GM04504 (cell line): ENCODE results near the gene COMMD6.
A peak's percentile ranks its signal among the peaks of the same experiment; 100 is the strongest.
"Not testable (repeated sequence)": the region's sequence is repeated elsewhere in the genome, so short reads cannot be mapped to it uniquely, and the experiment has no call there.

ENCODE experiments used
- DNase-seq: peaks from one replicate; pipeline ENCODE4 v3.0.0-alpha.2; 2012; ENCODE audit warnings: low read depth

The COMMD6 gene

DNA sequence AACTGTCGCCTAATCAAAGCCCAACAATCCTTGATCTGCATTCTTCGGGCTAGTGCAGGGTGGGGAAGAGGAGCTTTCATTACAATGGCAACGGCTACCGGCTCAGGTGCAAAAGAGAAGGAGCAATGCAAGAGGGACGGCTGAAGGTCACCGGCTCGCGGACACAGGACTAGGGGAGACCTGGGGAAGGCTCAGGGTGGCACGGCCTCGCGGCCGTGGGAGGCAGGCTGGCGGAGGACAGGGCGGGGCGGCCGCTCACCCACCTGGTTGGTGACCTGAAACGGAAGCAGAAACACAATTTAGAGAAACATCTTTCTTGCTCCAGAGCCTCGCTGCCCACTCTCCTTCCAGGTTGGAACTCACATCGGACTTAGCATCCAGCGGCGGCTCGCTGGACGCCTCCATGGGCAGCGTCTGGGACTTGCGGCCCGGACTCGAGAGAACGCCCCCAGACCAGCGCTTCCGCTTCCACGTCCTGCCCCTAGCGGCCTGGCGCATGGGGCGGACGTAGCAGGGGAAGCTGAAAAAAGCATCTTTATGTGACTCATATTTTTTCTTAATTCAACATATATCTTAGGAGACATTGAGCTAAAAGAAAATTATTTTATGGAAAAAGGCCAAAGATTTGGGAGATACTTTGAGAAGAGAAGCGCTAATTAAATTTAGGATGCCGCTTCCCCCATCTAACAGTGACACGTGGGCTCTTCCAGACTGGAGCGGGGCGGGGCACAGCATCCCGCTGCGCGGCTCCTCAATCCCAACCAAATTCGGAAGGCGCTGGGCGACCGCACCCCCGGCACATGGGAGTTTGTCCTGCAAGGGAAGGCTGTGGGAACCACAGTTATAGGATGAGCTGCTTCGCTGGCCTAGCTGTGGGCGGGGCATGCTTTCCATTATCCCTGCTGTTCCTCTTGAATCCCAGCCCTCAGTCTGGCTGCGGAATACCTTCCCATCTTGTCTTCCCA is at the start of gene COMMD6:
Gene COMMD6, minus strand, starts transcription at position 441 of the 965 bp plus-strand sequence. Its CDS starts 36 bp downstream, at position 405.
- peak; percentile 76 for DNase-seq

DNA sequence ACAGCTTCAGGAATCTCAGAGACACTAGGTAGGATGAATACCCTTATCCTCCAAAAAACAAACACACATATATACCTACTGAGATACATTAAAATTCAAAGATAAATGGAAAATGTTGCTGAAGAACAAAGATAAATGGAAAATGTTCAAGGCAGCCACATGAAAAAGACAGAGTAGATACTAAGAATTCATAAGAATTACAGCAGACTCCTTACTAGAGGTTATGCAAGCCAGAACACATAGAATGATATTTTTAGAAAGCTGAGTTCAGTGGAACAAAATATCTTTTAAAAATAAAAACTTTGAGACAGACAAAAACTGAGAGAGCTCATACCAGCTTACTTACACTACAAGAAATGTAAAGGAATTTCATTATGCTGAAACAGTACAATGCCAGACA is 47.5 kb upstream of the COMMD6 start:
- DNase-seq = no peak

DNA sequence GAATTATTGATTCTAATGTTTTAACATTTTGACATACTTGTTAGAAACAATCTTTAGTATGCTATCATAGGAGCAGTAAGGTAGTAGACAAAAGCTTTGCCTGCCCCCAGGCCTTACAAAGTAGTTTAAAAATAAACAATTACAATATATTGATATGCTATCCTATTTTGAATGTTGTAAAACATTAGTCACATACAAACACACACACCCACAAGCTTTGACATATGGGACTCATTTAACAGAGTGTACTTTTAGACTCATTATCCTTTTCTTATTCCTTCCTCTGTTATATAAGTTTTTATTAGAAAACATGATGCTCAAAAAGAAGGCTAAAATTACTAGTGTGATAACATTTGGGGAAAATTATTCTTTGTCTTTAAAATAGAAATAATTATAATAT is 45.5 kb upstream of the COMMD6 start:
- DNase-seq = no peak

DNA sequence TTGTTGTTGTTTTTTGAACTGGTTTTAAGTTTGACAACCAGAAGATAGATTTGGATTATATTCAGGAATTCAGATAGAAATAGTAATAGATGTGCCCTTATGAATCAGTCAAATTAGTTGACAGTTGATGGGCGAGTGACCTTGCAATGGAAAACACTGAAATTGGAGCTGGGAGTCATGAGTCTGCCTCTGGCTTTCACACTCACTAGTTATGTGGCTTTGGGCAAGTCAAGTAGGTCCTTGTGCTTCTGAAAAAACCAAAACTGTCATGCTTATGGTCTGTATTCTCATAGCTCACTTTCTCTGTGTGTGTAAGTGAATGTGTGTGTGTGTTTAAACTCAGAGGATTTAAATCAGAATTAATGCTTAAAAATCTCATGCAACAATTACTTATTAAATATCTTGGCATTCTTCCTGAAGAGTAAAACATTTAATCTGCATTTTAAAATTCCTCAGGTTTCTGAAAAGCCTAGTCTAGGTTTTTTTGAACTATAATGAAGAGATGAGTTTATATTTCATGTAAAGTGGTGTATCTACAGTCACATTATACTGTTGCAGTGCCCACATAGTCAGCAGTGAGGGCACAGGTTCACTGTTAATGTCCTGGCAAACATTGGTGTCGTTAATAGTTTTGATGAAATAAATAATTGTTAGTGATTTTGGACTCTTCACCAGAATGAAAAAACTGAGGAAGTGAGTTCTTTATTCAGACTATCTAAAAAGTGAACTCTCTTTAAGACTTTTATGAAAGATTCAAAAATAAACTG is 44.4 kb upstream of the COMMD6 start:
- DNase-seq = no peak

DNA sequence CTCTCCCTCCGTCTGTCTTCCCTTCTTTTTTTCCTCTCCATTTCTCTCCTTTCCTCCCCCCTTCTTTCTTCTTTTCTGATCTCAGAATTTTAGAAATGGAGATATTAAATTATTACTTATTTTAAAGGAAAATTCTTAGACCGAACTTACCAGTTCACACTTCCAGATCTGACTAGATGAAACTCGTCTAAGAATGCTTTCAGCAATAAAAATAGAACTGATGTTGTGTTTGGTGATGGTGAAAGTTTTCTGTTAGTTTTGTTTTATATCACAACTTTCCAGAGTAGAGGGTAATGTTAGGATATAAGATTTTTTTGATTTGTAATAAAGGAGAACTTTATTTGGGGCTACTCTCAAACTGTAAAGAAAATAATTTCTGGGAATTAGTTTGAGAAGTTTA is 41.9 kb upstream of the COMMD6 start:
- no peak for DNase-seq

DNA sequence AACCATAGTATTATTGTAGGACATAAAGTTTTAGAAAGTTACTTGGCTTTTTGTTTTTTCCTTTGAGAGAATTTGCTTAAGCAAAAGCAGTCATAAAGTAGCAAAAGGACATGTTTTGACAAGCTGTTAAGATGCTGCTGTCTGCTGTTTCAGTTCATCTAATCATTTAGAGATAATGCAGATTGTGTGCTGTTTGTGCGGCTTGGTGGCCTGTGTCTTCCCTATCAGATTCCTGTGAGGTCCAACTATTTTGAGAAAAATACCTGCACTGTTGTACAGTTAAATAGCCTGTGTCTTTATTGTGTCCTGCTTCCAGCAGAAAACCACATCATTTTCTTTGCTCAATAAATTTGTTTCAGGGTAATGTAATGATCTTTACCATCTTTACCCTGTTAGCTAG is 31.9 kb upstream of the COMMD6 start:
- no peak for DNase-seq

DNA sequence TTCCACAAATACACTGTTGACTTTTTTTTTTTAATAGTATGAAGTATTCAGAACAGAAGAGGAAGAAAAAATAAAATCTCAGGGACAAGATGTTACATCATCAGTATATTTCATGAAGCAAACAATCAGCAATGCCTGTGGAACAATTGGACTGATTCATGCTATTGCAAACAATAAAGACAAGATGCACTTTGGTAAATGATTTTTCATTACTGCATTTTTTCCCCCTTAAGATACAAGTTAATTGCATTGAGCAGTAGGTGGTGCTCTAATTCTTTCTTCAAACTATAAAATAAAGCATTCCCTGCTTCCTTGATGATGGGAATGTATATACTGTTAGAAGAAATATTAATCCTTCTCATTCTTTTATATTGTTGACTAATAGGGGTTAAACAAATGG is 29.0 kb upstream of the COMMD6 start:
- DNase-seq = no peak

DNA sequence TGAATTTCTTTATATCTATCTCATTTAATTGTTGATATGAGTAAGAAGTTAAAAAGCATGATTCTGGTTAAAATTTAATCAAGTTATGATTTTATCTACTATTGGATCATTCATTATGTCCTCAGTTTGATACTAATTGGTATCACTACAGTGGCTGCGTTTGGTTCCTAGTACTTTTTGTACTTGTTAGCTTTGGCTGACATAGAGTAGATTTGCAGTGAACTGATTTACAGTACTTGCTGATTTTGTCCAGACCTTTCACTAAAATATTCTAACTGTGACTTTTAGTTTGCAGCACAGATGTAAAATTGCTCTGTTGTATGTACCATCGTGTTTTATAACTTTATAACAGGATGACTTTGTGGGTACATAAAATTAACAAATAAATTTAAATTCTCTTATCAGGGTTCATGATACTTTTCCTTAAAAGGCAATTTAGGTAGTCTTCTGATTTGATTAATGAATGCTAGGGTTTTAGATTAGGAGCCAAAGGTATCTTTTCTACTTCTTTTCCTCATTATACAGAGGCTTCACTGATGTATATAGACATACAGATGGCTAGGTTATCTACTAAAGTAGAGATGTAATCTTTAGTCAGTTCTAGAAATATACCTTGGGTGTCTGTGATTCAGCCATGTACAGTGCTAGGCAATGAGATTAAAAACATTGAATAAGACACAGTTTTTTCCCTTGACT is 20.7 kb upstream of the COMMD6 start:
- no peak for DNase-seq

DNA sequence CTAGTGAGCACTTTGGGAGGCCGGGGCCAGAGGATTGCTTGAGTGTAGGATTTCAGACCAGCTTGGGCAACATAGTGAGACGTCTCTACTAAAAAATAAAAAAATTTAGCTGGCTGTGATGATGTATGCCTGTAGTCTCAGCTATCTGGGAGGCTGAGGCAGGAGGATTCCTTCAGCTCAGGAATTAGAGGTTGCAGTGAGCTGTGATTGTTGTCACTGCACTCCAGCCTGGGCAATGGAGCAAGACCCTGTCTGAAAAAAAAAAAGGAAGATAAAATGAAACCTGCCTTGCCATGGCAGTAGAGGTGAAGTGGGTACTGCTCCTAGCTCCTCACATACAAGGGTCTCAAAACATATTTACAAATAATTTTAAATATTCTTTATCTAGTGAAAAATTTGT is 19.3 kb upstream of the COMMD6 start:
- DNase-seq = no peak

DNA sequence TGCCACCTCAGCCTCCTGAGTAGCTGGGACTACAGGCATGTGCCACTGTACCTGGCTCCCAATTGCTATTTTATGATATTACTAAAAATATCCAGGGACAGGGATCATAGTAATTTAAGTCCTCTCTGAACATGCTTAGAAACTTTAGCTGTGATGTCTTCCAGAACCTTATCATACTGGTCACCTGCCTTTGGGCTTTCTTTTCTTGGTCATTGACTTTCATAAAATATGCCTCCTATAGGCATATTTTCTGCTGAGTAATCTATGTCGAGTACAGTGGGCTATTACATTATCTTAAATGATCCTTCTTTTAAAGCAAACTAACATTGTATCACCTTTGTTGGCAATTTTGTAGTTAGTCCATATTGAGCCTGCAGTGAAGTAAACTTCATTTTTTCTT is 18.2 kb upstream of the COMMD6 start:
- no peak for DNase-seq

DNA sequence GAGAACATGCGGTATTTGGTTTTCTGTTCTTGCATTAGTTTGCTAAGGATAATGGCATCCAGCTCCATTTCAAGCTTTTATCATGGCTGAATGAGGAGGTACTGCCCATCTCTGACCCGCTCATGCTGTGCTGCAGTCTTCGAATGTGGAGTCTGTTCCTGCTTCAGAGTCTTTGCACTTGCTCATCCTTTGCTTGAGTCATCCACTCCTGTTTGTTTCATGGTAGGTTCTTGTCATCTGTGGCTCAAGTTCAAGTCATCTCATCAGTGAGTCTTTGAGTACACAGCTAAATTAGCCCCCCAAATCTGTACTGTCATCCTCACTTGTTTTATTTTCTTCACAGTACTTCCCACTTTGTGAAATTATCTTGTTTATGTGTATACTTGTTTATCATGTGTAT is 17.3 kb upstream of the COMMD6 start:
- no peak for DNase-seq

DNA sequence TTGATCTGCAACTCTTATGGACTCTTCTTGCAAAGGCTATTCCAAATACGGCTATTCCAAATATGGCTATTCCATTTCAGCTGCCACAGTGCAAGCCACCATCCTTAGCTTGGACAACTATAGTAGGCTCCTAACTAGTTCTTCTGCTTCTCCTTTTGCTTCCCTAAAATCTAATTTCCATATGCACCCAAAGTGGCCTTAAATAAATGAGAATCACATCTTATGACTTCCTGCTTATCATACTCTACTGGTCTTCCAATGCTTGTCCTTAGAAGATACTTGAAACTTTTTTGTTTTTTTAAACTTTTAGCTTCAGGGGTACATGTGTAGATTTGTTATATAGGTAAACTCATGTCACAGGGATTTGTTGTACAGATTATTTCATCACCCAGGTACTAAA is 16.8 kb upstream of the COMMD6 start:
- no peak for DNase-seq

DNA sequence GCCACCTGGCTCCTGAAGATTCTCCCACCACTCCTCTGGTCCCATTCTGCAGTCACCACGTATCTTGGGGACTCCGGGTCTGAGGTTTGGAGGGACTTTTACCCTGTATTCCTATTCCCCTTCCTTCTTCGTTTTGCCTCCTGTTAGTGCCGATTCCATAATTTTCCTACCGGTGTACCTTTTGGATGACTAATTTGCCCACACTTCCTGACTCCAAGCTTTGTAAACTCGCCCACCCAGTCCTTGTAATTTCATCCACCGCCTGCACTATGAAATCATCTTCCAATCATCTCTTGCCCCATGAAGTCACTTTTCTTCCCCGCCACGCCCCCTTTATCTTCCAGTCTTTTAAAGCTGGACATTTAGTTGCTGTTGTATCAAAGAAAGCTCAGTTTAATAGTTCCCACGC is 12.5 kb upstream of the COMMD6 start:
- DNase-seq = peak; percentile 28

DNA sequence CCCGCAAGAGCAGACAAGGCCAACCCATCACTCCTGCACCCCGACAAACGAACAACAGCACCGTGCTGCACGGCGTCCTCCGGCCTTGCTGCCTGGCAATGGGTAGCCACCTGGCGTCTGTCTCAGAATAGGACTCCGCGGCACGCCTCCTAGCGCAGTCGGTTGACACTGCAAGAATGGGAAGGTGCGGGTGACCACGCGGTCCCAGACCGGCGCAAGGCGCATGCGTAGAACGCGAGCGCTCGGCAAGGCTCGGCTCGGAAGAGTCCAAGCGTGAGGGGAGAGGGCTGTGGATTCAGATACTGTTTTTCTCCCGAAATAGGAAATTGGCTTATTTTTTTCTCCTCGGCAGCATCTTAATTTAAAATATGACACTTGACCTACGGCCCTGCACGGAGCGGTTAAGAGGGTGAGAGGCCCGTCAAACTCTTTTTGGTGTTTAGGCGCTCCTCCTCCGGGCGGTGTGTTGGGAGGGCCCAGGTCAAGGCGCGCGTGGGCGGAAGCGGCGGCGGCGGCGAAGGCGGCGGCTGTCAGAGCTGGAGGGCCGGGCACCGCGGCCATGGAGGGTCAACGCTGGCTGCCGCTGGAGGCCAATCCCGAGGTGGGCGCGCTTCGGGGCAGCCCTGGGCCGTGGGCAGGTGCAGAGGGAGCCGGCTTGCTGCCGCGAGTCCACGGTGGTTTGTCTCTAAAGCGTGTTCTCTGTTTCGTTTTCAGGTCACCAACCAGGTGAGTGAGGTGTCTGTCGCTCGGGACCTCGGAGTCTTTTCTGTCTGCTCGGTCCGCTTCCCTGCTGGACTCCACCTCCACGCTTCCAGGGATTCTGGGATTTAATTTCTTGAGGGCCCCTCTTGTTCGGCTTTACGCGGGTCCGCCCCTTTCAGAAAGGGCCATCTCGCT is 11.9 kb upstream of the COMMD6 start, which contains the start of gene UCHL3:
Gene UCHL3, plus strand, starts transcription at position 530 of the 897 bp plus-strand sequence. Its CDS starts 30 bp downstream, at position 560.
- DNase-seq = peak; percentile 90

DNA sequence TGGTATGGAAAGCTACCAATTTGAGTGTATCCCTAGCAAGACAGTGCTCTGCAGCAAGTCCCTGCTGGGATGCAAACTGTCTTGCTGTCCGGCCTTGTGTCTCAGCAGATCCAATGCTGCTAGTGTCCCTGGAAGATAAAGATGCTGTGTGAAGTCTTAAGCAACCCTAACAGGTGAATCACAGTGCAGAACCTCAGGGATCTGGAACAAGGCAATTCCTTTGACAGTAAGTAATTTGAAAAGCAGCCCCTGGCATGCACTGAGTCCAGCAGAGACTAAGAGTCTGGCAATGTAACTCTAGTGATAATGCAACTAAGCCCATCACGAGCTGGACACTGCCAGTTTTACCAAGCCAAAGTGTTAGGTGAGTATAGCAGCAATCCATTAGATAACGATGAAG is 10.3 kb upstream of the COMMD6 start:
- no peak for DNase-seq

DNA sequence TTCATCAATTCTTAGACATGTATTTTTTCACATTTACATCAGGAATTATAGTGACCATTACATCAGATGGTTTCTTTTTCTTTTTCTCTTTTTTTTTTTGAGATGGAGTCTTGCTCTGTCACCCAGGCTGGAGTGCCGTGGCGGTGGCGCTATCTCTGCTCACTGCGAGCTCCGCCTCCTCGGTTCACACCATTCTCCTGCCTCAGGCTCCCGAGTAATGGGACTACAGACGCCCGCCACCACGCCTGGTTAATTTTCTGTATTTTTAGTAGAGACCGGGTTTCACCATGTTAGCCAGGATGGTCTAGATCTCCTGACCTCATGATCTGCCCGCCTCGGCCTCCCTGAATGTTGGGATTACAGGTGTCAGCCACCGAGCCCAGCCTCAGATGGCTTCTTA is 7.7 kb upstream of the COMMD6 start:
- DNase-seq = not testable (repeated sequence)

DNA sequence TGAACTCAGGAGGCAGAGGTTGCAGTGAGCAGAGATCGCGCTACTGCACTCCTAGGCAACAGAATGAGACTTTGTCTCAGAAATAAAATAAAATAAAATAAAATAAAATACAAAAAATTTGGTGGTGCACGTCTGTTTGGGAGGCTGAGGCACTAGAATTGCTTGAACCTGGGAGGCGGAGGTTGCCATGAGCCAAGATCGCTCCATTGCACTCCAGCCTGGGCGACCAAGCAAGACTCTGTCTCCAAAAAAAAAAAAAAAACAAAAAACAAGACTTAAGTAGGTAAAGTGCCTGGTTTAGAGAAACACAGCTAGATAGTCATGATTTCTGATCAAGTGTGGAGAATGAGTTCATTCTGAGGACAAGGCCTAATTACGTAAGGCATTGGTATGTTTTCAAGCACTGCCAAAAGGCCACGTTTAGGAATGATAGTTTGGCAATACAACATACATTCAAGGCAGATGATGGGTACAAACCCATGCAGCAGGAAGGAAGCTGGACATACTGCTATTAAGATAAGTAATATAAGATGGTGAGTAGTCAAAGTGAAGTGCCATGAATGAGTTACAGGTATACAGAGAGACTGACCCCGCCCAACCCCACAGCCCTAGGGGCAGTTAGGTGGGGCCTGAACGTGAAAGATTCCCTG is 7.2 kb upstream of the COMMD6 start:
- DNase-seq = peak; percentile 79

DNA sequence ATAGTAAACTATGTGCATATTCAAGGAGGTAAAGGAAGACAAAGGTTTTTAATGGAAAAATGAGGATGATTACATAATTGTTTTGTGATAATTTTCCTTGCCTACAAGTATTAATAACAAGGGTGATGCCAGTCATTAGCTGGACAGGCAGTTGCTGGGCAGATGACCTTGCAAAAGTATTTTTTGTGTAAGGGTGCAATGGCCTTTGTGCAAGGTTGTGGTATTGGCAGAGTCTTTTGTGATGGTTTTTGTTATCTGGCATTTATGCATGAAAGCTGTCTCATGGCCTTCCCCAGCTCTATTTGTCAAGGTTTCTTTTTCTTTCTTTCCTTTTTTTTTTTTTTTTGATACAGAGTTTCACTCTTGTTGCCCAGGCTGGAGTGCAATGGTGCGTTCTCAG is 4.3 kb upstream of the COMMD6 start:
- no peak for DNase-seq

DNA sequence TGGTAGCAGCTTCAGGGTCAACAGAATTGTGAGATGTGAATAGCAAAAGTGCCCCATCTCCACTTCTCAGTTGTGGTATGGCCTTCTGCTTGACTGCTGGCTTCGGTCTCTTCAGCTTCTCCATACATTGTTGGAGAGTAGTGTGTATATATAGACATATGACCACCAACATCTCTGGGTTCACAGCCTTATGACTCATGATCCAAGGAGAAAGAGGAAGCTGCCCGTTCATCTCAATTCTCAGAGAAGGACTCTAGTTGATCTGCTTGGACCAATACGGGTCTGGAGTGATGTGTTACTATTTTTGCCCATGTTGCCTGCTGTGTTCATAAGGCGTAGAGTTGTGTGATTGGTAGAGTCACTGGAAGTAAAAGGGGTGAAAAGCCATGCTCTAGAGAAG is 3.6 kb upstream of the COMMD6 start:
- DNase-seq = no peak

DNA sequence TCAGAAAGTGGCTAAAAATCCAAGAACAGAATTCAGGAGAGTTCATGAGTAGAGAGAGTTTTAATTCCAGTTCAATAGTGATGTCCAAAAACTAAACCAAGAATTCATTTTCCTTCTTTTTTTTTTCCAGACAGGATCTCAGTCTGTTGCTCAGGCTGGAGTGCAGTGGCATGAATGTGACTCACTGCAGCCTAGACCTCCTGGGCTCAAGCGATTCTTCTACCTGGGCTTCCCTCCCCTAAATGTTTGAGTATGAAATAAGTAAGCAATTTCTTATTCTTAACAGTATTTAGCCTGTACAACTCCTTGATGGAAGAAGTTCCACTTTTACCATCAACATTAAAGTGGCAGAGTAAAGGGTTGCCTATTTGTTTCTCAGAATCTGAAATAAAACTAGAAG is 3.8 kb downstream of the COMMD6 start:
- DNase-seq = no peak

DNA sequence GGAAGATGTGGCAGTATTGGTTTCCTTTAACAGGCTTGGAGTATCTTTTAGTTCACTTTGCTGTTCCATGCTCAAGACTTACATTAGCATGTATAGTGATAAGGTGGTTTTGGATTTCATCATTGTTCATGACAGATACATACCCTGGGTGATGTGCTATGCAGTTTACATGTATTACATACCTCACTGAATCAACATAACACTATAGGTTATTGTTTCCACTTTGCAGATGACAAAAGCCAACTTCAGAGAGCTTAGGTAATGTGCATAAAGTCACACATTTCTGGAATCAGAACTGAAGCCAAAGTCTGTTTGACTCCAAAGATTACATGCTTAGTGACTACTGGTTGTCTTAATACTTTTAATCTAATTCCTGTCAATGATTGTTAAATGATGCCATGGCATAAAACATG is 7.1 kb downstream of the COMMD6 start:
- DNase-seq = no peak
